Measurements from ENCODE around the gene FAM186B.
A peak's percentile ranks its signal among the peaks of the same experiment; 100 is the strongest.

The FAM186B gene

DNA sequence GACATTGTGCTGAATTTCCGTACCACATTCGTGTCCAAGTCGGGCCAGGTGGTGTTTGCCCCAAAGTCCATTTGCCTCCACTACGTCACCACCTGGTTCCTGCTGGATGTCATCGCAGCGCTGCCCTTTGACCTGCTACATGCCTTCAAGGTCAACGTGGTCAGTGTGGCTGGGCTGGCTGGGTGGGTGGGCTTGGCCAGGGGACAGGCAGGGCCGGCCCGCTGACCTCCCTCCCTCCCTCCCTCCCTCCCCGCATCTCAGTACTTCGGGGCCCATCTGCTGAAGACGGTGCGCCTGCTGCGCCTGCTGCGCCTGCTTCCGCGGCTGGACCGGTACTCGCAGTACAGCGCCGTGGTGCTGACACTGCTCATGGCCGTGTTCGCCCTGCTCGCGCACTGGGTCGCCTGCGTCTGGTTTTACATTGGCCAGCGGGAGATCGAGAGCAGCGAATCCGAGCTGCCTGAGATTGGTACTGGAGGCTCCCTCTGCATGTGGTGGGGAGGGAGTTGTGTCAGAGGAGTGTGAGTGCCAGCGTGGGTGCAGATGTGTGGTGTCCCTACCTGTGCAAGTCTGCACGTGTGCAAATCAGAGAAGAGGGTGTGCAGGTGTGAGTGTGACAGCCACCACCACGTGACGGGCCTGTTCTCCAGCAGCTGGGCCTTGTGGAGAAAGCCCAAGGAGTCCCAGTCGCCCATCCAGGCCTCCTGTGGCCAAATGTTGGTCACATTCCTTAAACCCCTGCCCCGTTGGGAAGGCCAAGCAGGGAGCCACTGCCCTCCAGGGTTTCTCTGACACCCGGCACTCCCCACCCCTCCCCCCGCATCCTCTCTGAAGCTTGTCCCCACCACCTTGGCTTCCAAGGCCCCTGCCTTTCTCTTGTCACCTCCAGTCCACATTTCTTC, 61.3 kb downstream of the FAM186B start:
- ChIA-PET POLR2A (interaction anchor here (0.6 to 1.2 kb wide), 3 partner anchors 197 to 278 kb away, joined by 3 to 4 read pairs (median 4); partner anchors contain the start of gene TMBIM6), CTCF (interaction anchor here (0.6 to 1.4 kb wide), 2 partner anchors 36 to 70 kb away, joined by 3 to 4 read pairs; no protein-coding TSS in a partner anchor)
- H3K36me3 ChIP-seq (ENCODE audit: control insufficient read depth in 2 of 2, insufficient read depth in 1 of 2, low read length in 2 of 2) = no peaks in the 10 kb centered on the region
- no peak overlapping the region for H3K4me3 ChIP-seq (ENCODE audit: low read depth, low read length)
- TF ChIP-seq ZNF184 (tag by site-specific recombination; IDR thresholded peaks at IDR 0.05) (no peak), ZFHX2 (tag by site-specific recombination; conservative IDR thresholded peaks at IDR 0.05) (no peak), ZIC2 (tag by site-specific recombination; IDR thresholded peaks at IDR 0.05) (peak; percentile 57), ZNF623 (tag by site-specific recombination; IDR thresholded peaks at IDR 0.05) (no peak), ZNF596 (tag by site-specific recombination; IDR thresholded peaks at IDR 0.05) (no peak)
- H3K27ac ChIP-seq (ENCODE audit: extremely low read depth, low read depth, low read length) = no peak overlapping the region
- H3K9me3 ChIP-seq (ENCODE audit: control insufficient read depth, insufficient read depth, low read depth, low read length) = no peaks in the 10 kb centered on the region
- H3K4me1 ChIP-seq (ENCODE audit: control insufficient read depth, insufficient read depth, low read length) = no peaks in the 10 kb centered on the region

DNA sequence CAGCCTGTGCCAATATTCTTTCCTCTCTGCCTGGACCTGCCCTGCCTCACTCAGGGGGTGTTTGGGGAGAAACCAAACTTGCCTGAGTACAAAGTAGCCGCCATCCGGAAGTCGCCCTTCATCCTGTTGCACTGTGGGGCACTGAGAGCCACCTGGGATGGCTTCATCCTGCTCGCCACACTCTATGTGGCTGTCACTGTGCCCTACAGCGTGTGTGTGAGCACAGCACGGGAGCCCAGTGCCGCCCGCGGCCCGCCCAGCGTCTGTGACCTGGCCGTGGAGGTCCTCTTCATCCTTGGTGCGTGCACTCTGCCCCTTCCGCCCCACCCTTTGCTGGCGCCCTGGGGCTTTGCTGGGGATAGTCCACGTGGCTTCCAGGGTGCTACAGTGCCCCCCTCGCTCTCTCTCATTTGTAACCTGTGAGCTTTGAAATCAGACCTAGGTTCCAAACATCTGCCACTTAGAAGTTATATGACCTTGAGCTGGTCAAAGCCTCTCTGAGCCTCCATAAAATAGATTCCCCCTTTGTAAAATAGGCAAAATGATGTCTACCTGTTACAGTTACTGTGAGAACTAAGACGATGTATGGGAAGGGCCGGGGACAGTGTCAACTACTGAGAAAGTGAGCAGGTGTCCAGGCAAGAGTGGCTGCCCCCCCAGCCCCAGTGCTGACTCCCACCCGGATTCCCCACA, 62.1 kb downstream of the FAM186B start:
- POLR2A ChIA-PET = no interaction called here
- CTCF ChIA-PET = interaction anchor here (0.6 kb wide), 1 partner anchor 69 kb away, joined by 3 read pairs; no protein-coding TSS in a partner anchor
- TF ChIP-seq, protein P1, sequence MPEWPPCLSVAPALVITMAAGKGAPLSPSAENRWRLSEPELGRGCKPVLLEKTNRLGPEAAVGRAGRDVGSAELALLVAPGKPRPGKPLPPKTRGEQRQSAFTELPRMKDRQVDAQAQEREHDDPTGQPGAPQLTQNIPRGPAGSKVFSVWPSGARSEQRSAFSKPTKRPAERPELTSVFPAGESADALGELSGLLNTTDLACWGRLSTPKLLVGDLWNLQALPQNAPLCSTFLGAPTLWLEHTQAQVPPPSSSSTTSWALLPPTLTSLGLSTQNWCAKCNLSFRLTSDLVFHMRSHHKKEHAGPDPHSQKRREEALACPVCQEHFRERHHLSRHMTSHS (tag by site-specific recombination; IDR thresholded peaks at IDR 0.05) = no peak
- no peak for TF ChIP-seq ZNF2 (tag by site-specific recombination; IDR thresholded peaks at IDR 0.05)
- TF ChIP-seq ZNF549 (tag by site-specific recombination; IDR thresholded peaks at IDR 0.05) = no peak
- TF ChIP-seq ZNF600 (tag by site-specific recombination; IDR thresholded peaks at IDR 0.05) = no peak
- TF ChIP-seq ZNF202 (tag by site-specific recombination; IDR thresholded peaks at IDR 0.05; ENCODE audit: borderline replicate concordance) = no peak
- no peak for TF ChIP-seq ZNF248 (tag by site-specific recombination; IDR thresholded peaks at IDR 0.05)
- no peak for TF ChIP-seq ZFP41 (tag by site-specific recombination; IDR thresholded peaks at IDR 0.05; ENCODE audit: borderline replicate concordance)
- Histone ChIP-seq H3K4me1 (ENCODE audit: control insufficient read depth, insufficient read depth, low read length) (no peaks in the 10 kb centered on the region), H3K4me3 (ENCODE audit: low read depth, low read length) (no peak overlapping the region), H3K27ac (ENCODE audit: extremely low read depth, low read depth, low read length) (no peak overlapping the region), H3K36me3 (ENCODE audit: control insufficient read depth in 2 of 2, insufficient read depth in 1 of 2, low read length in 2 of 2) (no peaks in the 10 kb centered on the region), H3K9me3 (ENCODE audit: control insufficient read depth, insufficient read depth, low read depth, low read length) (no peaks in the 10 kb centered on the region)

DNA sequence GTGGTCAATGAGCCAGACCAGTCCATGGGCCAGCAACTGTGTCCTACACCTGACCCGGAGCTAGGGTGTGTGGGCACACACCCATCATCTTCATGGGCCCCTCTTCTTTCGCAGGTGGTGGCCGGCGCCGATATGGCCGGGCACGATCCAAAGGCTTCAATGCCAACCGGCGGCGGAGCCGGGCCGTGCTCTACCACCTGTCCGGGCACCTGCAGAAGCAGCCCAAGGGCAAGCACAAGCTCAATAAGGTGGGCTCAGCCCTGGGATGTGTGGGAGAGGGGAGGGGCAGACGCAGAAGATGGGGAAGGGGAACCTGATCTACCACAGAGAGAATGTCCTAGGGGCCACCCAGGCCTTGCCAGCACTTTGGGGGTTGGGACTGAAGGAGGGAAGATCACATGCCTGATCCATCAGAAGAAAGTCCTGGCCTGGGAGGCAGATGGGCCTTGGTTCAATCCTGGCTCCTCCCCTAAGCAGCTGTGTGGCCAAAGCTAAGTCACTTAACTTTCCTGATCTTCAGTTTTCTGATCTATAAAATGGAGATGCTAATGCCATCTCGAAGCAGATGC, 62.8 kb downstream of the FAM186B start:
- CTCF ChIA-PET = no interaction called here
- Histone ChIP-seq H3K9me3 (ENCODE audit: control insufficient read depth, insufficient read depth, low read depth, low read length) (no peaks in the 10 kb centered on the region), H3K4me1 (ENCODE audit: control insufficient read depth, insufficient read depth, low read length) (peaks cover 2% of the 10 kb centered on the region; the same call in 1 of the 2 replicates), H3K36me3 (ENCODE audit: control insufficient read depth in 2 of 2, insufficient read depth in 1 of 2, low read length in 2 of 2) (no peaks in the 10 kb centered on the region), H3K27ac (ENCODE audit: extremely low read depth, low read depth, low read length) (no peak overlapping the region), H3K4me3 (ENCODE audit: low read depth, low read length) (no peak overlapping the region)
- POLR2A ChIA-PET = no interaction called here
- TF ChIP-seq, protein P2, sequence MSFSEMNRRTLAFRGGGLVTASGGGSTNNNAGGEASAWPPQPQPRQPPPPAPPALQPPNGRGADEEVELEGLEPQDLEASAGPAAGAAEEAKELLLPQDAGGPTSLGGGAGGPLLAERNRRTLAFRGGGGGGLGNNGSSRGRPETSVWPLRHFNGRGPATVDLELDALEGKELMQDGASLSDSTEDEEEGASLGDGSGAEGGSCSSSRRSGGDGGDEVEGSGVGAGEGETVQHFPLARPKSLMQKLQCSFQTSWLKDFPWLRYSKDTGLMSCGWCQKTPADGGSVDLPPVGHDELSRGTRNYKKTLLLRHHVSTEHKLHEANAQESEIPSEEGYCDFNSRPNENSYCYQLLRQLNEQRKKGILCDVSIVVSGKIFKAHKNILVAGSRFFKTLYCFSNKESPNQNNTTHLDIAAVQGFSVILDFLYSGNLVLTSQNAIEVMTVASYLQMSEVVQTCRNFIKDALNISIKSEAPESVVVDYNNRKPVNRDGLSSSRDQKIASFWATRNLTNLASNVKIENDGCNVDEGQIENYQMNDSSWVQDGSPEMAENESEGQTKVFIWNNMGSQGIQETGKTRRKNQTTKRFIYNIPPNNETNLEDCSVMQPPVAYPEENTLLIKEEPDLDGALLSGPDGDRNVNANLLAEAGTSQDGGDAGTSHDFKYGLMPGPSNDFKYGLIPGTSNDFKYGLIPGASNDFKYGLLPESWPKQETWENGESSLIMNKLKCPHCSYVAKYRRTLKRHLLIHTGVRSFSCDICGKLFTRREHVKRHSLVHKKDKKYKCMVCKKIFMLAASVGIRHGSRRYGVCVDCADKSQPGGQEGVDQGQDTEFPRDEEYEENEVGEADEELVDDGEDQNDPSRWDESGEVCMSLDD (tag by site-specific recombination; IDR thresholded peaks at IDR 0.05) = no peak
- TF ChIP-seq, protein P3, sequence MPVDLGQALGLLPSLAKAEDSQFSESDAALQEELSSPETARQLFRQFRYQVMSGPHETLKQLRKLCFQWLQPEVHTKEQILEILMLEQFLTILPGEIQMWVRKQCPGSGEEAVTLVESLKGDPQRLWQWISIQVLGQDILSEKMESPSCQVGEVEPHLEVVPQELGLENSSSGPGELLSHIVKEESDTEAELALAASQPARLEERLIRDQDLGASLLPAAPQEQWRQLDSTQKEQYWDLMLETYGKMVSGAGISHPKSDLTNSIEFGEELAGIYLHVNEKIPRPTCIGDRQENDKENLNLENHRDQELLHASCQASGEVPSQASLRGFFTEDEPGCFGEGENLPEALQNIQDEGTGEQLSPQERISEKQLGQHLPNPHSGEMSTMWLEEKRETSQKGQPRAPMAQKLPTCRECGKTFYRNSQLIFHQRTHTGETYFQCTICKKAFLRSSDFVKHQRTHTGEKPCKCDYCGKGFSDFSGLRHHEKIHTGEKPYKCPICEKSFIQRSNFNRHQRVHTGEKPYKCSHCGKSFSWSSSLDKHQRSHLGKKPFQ (tag by site-specific recombination; IDR thresholded peaks at IDR 0.05) = no peak
- TF ChIP-seq ZFHX2 (tag by site-specific recombination; conservative IDR thresholded peaks at IDR 0.05) (no peak), ZNF423 (tag by site-specific recombination; IDR thresholded peaks at IDR 0.05) (no peak), ZNF112 (tag by site-specific recombination; IDR thresholded peaks at IDR 0.05) (no peak), KLF9 (tag by site-specific recombination; IDR thresholded peaks at IDR 0.05; ENCODE audit: low read depth) (no peak), ZNF214 (tag by site-specific recombination; IDR thresholded peaks at IDR 0.05; ENCODE audit: borderline replicate concordance) (no peak), ZNF555 (tag by site-specific recombination; conservative IDR thresholded peaks at IDR 0.05) (no peak), ZNF776 (tag by site-specific recombination; IDR thresholded peaks at IDR 0.05; ENCODE audit: borderline replicate concordance) (no peak), ZNF677 (tag by site-specific recombination; IDR thresholded peaks at IDR 0.05) (no peak)

Measured in HEK293 (cell line).